Heart left ventricle (tissue), 16 donors: ENCODE data around the gene MSH5. TPM values are rescaled to one million over a fixed set of nuclear protein-coding genes. Genes with fewer than 3 reads are reported as not detected.

ENCODE experiments used
- ATAC-seq, 4 donors: fragments of 200-7000 bp; cut with Tn5 transposase; one replicate each; pipeline ENCODE4 v1.9.1; 2020 to 2022; ENCODE audit warnings: moderate library complexity in 4 of 4, mild to moderate bottlenecking in 3 of 4, moderate number of reproducible peaks in 1 of 4
- DNase-seq, 5 donors: peaks; one replicate each; pipeline ENCODE4 v3.0.0-alpha.2; 2020
- H3K27ac ChIP-seq, 12 donors: fragments of 200-600 bp; sonication (generic) in 4 of 12; one replicate each; pipeline versions ENCODE4 v1.5.0 to v1.8.0; 2016 to 2022; ENCODE audit warnings: mild to moderate bottlenecking in 2 of 12
- H3K27me3 ChIP-seq, 9 donors: fragments of 200-600 bp; sonication (generic) in 2 of 9; one replicate each; pipeline versions ENCODE4 v1.5.1 to v1.8.0; 2016 to 2022; ENCODE audit warnings: mild to moderate bottlenecking in 3 of 9
- H3K36me3 ChIP-seq, 9 donors: fragments of 200-600 bp; sonication (generic) in 2 of 9; one replicate each; pipeline versions ENCODE4 v1.5.0 to v1.8.0; 2018 to 2022; ENCODE audit warnings: mild to moderate bottlenecking in 2 of 9
- H3K4me1 ChIP-seq, 12 donors: fragments of 200-600 bp; sonication (generic) in 4 of 12; one replicate each; pipeline versions ENCODE4 v1.5.0 to v1.8.0; 2016 to 2022; ENCODE audit warnings: mild to moderate bottlenecking in 3 of 12
- H3K4me3 ChIP-seq, 12 donors: fragments of 200-600 bp; sonication (generic) in 4 of 12; one replicate each; pipeline versions ENCODE4 v1.5.0 to v1.8.0; 2017 to 2022; ENCODE audit warnings: mild to moderate bottlenecking in 9 of 12, moderate library complexity in 4 of 12
- H3K9me3 ChIP-seq, 12 donors: fragments of 200-600 bp; sonication (generic) in 4 of 12; one replicate each; pipeline versions ENCODE4 v1.5.0 to v1.8.0; 2016 to 2022; ENCODE audit warnings: mild to moderate bottlenecking in 1 of 12
- POLR2A ChIP-seq, 2 donors: fragments of 450-650 bp; IDR thresholded peaks; one replicate each; pipeline ENCODE4 v1.6.1; 2017; ENCODE audit warnings: antibody characterized with exemption in 2 of 2, mild to moderate bottlenecking in 2 of 2, moderate library complexity in 2 of 2
- WGBS, 4 donors: extraction: QIAGEN DNeasy Blood & Tissue Kit in 2 of 4; methylation state at CpG; one replicate each; pipeline versions ENCODE4 v1.1.5 to v1.1.7; 2013 to 2018; 5-methylcytosine and 5-hydroxymethylcytosine counted together
- intact Hi-C, 10 donors: fragments of 100-400 bp; cut with DNase I; formaldehyde crosslinking; loops; one replicate each; pipeline versions ENCODE4 v1.11.1 to v1.14.2; 2022
- polyA plus RNA-seq, 2 donors: library from polyadenylated mRNA; stranded (reverse); fragments of 200-250 nt; gene quantifications; one replicate each; pipeline ENCODE4 v1.2.3, GENCODE V29; 2013
- total RNA-seq, 9 donors: library from RNA; depleted of rRNA in 2 of 9; stranded (reverse); fragments of >200 nt in 2 of 9; fragmentation: NEBNext Ultra II Directional in 3 of 9; extraction: Animal tissue kit (Norgen Biotek cat#: 25700) in 3 of 9; gene quantifications; one replicate each; pipeline versions ENCODE4 v1.1.0 to v1.2.4, GENCODE V29; 2016 to 2023
- TF ChIP-seq, protein P1 (sequence below), 12 donors: fragments of 200-600 bp; sonication (generic) in 4 of 12; IDR thresholded peaks; one replicate each; pipeline versions ENCODE4 v1.5.0 to v1.8.0; 2018 to 2022; ENCODE audit warnings: antibody characterized with exemption in 12 of 12, mild to moderate bottlenecking in 5 of 12
- donor health status: ischemic (EF 13 %, LVEDD 7.1; RV severe dilation, severe dysfunction).
- donor health status: healthy with polysubstance abuse.
- donor health status: DM: no; HTN: yes; CAD: no.
- donor health status: DM: no; HTN: no; CAD: no.
- donor health status: ischemic (EF 25% LVEDD 6.9; RV normal size, moderate dysfunction).
- donor health status: ischemic (EF 25% LVEDD 5.7; RV mildly dilated, moderate dysfunction).
- donor health status: healthy.
- donor health status: DM: yes; HTN: yes; CAD: no.
- donor health status: ischemic (EF 35%, LVEDD 5.7; RV mildly dilated, moderate dysfunction).
- donor health status: nonischemic (EF 11% LVEDD 7.7; RV severe dilation, severe dysfunction).
- donor health status: DM: yes; HTN: yes; CAD: no.
- donor health status: PGD.
- donor health status: ischemic (EF 29% LVEDD 5.4; RV normal size, mild dysfunction).
- donor health status: nonischemic (EF 23%, LVEDD 6.1; RV moderate dilation, normal function).

The MSH5 gene
- total and polyA plus RNA-seq, 11 donors, result 0.44 to 8.4 (median 1.9) TPM

DNA sequence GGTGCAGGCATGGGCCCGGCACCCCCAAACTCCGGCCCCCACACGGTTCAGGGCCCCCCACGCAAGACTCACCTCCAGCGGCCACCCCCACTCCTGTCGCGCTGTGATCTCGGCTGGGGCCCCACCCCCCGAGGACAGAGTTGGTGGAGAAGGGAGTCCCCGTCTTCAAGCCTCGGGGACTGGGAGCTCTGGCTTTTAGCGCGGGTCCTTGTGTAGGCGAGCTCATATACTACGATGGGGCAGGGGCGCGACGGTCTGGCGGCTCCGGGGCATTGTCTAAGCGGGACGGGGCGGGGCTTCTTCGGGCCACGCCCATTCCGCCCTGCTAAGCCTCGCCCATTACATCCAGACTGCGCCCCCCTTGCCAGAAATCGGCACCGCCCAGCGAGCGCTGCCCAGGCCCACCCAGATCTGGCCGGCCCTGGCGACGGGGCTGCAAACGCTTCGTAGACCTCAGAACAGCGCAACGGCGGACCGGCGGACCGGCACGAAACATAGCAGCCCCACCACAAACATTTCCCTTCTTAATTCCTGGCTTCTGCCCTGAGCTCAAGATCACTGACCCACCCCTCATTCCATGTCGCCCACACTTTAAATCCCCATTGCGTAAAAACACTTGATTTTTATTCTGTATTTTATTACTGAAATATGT lies 9.7 kb upstream of the MSH5 start:
- H3K4me1 ChIP-seq, result peaks cover 5 to 87% (median 36%) of the 10 kb centered on the region in 12 donors
- ATAC-seq, result peak; percentile 82 to 87 (median 84)
- intact Hi-C loops, result loop anchor here in 8 of 10 donors (2.0 to 10.0 kb wide), 10 partner anchors 27 to 105 kb away; partner anchors contain the start of genes LY6G5C (in 3 of the 8), ABHD16A (in 2 of the 8), HSPA1B (in 1 of the 8) and SAPCD1 (in 1 of the 8)
- TF ChIP-seq, protein P1, sequence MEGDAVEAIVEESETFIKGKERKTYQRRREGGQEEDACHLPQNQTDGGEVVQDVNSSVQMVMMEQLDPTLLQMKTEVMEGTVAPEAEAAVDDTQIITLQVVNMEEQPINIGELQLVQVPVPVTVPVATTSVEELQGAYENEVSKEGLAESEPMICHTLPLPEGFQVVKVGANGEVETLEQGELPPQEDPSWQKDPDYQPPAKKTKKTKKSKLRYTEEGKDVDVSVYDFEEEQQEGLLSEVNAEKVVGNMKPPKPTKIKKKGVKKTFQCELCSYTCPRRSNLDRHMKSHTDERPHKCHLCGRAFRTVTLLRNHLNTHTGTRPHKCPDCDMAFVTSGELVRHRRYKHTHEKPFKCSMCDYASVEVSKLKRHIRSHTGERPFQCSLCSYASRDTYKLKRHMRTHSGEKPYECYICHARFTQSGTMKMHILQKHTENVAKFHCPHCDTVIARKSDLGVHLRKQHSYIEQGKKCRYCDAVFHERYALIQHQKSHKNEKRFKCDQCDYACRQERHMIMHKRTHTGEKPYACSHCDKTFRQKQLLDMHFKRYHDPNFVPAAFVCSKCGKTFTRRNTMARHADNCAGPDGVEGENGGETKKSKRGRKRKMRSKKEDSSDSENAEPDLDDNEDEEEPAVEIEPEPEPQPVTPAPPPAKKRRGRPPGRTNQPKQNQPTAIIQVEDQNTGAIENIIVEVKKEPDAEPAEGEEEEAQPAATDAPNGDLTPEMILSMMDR (IDR thresholded peaks at IDR 0.05), result peak in 1 of 12 donors; percentile 6
- TF ChIP-seq POLR2A (IDR thresholded peaks at IDR 0.05), result peak; percentile 12 to 75
- peaks cover 3 to 77% (median 61%) of the 10 kb centered on the region in 9 donors for H3K36me3 ChIP-seq
- H3K9me3 ChIP-seq, result no peaks in the 10 kb centered on the region
- DNase-seq, result peak; percentile 90 to 95 (median 94)
- WGBS, 4 donors, result 2 to 4% (median 2%) methylated on average over 39 to 46 of the region's 46 CpGs
- no peaks in the 10 kb centered on the region for H3K27me3 ChIP-seq
- peak overlapping the region; percentile 52 to 95 (median 76) for H3K4me3 ChIP-seq
- H3K27ac ChIP-seq, result peak overlapping the region; percentile 70 to 99 (median 97)

DNA sequence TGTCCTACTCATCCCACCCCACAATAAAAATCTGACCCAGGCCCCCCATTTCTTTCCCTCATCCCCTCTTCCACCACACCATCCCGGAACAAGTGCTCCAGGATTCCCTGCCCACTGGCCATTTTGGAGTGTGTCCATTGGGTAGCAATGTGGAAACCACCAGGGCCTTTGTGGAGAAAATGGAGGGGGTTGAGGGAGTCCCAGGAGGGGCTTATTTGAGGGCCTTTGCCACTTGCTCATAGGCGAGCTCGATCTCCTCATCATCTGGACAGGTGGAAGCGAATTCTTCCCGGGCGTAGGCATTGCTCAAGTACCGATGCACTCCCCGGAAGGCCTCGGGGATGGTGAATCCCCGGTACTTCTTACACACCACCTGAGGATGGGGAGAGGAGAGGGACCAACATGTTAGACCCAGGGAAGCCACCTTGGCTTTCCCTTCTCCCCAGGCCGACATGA lies 9.1 kb upstream of the MSH5 start:
- H3K27me3 ChIP-seq, result no peaks in the 10 kb centered on the region
- 89 to 96% (median 92%) methylated on average over 11 of the region's 11 CpGs for WGBS, 4 donors
- DNase-seq, result no peak
- peak overlapping the region in 11 of 12 donors; percentile 90 to 99 (median 97) for H3K27ac ChIP-seq
- peaks cover 5 to 85% (median 36%) of the 10 kb centered on the region in 12 donors for H3K4me1 ChIP-seq
- no peaks in the 10 kb centered on the region for H3K9me3 ChIP-seq
- peak overlapping the region in 10 of 12 donors; percentile 66 to 95 (median 78) for H3K4me3 ChIP-seq
- TF ChIP-seq, protein P1 (IDR thresholded peaks at IDR 0.05), result no peak
- TF ChIP-seq POLR2A (IDR thresholded peaks at IDR 0.05), result no peak
- intact Hi-C loops, result loop anchor here in 6 of 10 donors (2.0 to 10.0 kb wide), 7 partner anchors 37 to 104 kb away; partner anchors contain the start of genes HSPA1B (in 1 of the 6) and VARS1 (in 1 of the 6)
- no peak for ATAC-seq
- H3K36me3 ChIP-seq, result peaks cover 3 to 74% (median 61%) of the 10 kb centered on the region in 9 donors

DNA sequence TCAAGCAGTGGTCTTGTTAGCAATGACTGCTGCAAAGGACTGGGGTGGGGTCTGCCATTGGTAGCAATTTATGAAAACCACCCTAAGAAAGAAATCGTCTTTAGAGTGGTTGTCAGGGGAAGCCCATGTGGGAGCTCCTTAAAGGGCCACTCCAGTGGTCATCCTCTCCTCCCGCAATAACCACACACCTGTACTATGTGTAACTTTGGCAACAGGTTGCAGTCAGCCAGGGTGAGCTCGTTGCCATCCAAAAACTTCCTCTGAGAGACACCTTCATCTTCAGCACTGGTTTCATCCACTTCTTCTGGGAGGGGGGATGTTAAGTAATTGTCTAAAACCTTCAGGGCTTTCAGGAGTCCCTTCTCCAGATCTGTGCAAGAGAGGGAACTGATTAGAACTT lies 7.8 kb upstream of the MSH5 start:
- ATAC-seq (no peak), DNase-seq (no peak)
- TF ChIP-seq, protein P1 (IDR thresholded peaks at IDR 0.05), result no peak
- no peak for TF ChIP-seq POLR2A (IDR thresholded peaks at IDR 0.05)
- H3K27me3 ChIP-seq, result no peaks in the 10 kb centered on the region
- H3K36me3 ChIP-seq, result peaks cover 3 to 60% (median 49%) of the 10 kb centered on the region in 9 donors
- WGBS, 4 donors, result 56 to 72% (median 64%) methylated on average over 3 of the region's 3 CpGs
- peak overlapping the region in 2 of 12 donors; percentile 4 to 9 for H3K4me3 ChIP-seq
- H3K27ac ChIP-seq, result peak overlapping the region in 6 of 12 donors; percentile 16 to 99 (median 67)
- no peaks in the 10 kb centered on the region for H3K9me3 ChIP-seq
- intact Hi-C loops, result loop anchor here in 5 of 10 donors (5.0 to 10.0 kb wide), 6 partner anchors 35 to 103 kb away; partner anchors contain the start of gene VARS1 (in 1 of the 5)
- peaks cover 5 to 76% (median 39%) of the 10 kb centered on the region in 12 donors for H3K4me1 ChIP-seq

DNA sequence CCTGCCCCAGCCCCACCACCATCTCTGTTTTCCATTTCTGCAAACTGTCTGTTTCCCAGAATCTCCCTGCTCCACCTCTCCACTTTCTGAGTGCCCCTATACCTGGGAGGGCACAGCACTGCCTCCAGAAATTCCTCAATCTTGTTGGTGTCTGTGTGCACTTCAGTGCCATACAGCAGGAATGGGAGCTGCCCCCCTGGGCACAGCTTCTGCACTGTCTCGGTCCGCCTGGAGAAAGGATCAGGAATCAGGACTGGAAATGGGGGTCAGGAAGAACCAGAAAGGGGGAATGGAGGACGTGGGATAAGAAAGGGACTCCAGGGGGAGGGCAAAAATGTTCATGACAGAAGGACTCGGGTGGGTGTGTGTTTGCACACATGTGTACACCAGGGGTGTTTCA lies 6.1 kb upstream of the MSH5 start:
- H3K36me3 ChIP-seq, result peaks cover 3 to 44% (median 37%) of the 10 kb centered on the region in 9 donors
- peak overlapping the region in 11 of 12 donors; percentile 14 to 99 (median 92) for H3K27ac ChIP-seq
- peaks cover 5 to 76% (median 42%) of the 10 kb centered on the region in 12 donors for H3K4me1 ChIP-seq
- TF ChIP-seq, protein P1 (IDR thresholded peaks at IDR 0.05), result no peak
- no peak for TF ChIP-seq POLR2A (IDR thresholded peaks at IDR 0.05)
- ATAC-seq (no peak), DNase-seq (no peak)
- 76 to 83% (median 79%) methylated on average over 4 of the region's 4 CpGs for WGBS, 4 donors
- intact Hi-C loops, result loop anchor here in 5 of 10 donors (5.0 to 10.0 kb wide), 6 partner anchors 34 to 101 kb away; partner anchors contain the start of gene VARS1 (in 1 of the 5)
- H3K4me3 ChIP-seq, result peak overlapping the region in 5 of 12 donors; percentile 65 to 91 (median 89)
- no peaks in the 10 kb centered on the region for H3K27me3 ChIP-seq
- no peaks in the 10 kb centered on the region for H3K9me3 ChIP-seq
